Measurements from ENCODE around the gene MFN2.

MFN2 gene

DNA sequence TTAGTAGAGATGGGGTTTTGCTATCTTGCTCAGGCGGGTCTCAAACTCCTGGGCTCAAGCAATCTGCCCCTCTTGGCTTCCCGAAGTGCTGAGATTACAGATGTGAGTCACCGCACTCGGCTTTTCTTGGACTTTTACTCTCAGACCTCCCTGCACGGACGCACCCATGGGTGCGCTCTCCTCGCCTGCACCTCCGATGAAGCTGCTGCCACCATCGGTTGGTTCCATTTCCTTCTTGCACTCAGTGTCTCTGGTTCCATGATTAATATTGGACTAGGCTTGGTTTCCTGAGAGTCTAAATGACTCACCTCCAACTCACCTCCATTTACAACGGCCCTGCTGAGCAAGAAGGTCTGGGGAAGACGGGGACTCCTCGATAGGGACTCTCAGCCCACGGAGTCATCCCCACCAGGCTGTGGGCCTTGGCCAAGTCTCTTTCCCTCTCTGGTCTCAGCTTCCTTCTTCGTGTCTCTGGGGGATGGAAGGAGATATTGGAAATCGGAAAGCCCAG lies 76.1 kb downstream of the MFN2 start:
- no peak for ATAC-seq (ENCODE audit: low read depth)
- Histone ChIP-seq H3K9me3 (ENCODE audit: severe bottlenecking) (no peaks in the 10 kb centered on the region), H3K36me3 (ENCODE audit: low read depth) (no peaks in the 10 kb centered on the region), H3K4me3 (ENCODE audit: severe bottlenecking) (no peak overlapping the region), H3K27ac (ENCODE audit: poor library complexity, severe bottlenecking) (no peak overlapping the region), H3K27me3 (ENCODE audit: insufficient read depth, poor library complexity, severe bottlenecking) (no peaks in the 10 kb centered on the region), H3K4me1 (ENCODE audit: insufficient read depth, poor library complexity, severe bottlenecking) (peaks cover 9% of the 10 kb centered on the region)
- no peak for DNase-seq (ENCODE audit: low spot score)
- TF ChIP-seq, protein P1, sequence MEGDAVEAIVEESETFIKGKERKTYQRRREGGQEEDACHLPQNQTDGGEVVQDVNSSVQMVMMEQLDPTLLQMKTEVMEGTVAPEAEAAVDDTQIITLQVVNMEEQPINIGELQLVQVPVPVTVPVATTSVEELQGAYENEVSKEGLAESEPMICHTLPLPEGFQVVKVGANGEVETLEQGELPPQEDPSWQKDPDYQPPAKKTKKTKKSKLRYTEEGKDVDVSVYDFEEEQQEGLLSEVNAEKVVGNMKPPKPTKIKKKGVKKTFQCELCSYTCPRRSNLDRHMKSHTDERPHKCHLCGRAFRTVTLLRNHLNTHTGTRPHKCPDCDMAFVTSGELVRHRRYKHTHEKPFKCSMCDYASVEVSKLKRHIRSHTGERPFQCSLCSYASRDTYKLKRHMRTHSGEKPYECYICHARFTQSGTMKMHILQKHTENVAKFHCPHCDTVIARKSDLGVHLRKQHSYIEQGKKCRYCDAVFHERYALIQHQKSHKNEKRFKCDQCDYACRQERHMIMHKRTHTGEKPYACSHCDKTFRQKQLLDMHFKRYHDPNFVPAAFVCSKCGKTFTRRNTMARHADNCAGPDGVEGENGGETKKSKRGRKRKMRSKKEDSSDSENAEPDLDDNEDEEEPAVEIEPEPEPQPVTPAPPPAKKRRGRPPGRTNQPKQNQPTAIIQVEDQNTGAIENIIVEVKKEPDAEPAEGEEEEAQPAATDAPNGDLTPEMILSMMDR (IDR thresholded peaks at IDR 0.05; ENCODE audit: poor library complexity, severe bottlenecking): no peak

- DNase-seq (ENCODE audit: low spot score) (peak; percentile 37), ATAC-seq (ENCODE audit: low read depth) (no peak)
- TF ChIP-seq, protein P1 (IDR thresholded peaks at IDR 0.05; ENCODE audit: poor library complexity, severe bottlenecking): no peak
- H3K36me3 ChIP-seq (ENCODE audit: low read depth): no peaks in the 10 kb centered on the region
- no peak overlapping the region for H3K4me3 ChIP-seq (ENCODE audit: severe bottlenecking)
- peaks cover under 1% of the 10 kb centered on the region for H3K4me1 ChIP-seq (ENCODE audit: insufficient read depth, poor library complexity, severe bottlenecking)
- no peaks in the 10 kb centered on the region for H3K27me3 ChIP-seq (ENCODE audit: insufficient read depth, poor library complexity, severe bottlenecking)
- H3K27ac ChIP-seq (ENCODE audit: poor library complexity, severe bottlenecking): no peak overlapping the region
- H3K9me3 ChIP-seq (ENCODE audit: severe bottlenecking): no peaks in the 10 kb centered on the region
Observed at GRCh38 chr1:12057382-12057781, 77.1 kb downstream of the MFN2 start.

GRCh38 chr1:12057940-12058687 lies 77.9 kb downstream of the MFN2 start:
- Histone ChIP-seq H3K9me3 (ENCODE audit: severe bottlenecking) (no peaks in the 10 kb centered on the region), H3K4me1 (ENCODE audit: insufficient read depth, poor library complexity, severe bottlenecking) (no peaks in the 10 kb centered on the region), H3K36me3 (ENCODE audit: low read depth) (no peaks in the 10 kb centered on the region), H3K4me3 (ENCODE audit: severe bottlenecking) (no peak overlapping the region), H3K27me3 (ENCODE audit: insufficient read depth, poor library complexity, severe bottlenecking) (peaks cover 4% of the 10 kb centered on the region), H3K27ac (ENCODE audit: poor library complexity, severe bottlenecking) (no peak overlapping the region)
- no peak for ATAC-seq (ENCODE audit: low read depth)
- TF ChIP-seq, protein P1 (IDR thresholded peaks at IDR 0.05; ENCODE audit: poor library complexity, severe bottlenecking): no peak
- no peak for DNase-seq (ENCODE audit: low spot score)

- no peak for ATAC-seq (ENCODE audit: low read depth)
- Histone ChIP-seq H3K27ac (ENCODE audit: poor library complexity, severe bottlenecking) (no peak overlapping the region), H3K36me3 (ENCODE audit: low read depth) (no peaks in the 10 kb centered on the region), H3K4me3 (ENCODE audit: severe bottlenecking) (no peak overlapping the region), H3K27me3 (ENCODE audit: insufficient read depth, poor library complexity, severe bottlenecking) (peaks cover 15% of the 10 kb centered on the region), H3K9me3 (ENCODE audit: severe bottlenecking) (no peaks in the 10 kb centered on the region), H3K4me1 (ENCODE audit: insufficient read depth, poor library complexity, severe bottlenecking) (no peaks in the 10 kb centered on the region)
- DNase-seq (ENCODE audit: low spot score): no peak
- TF ChIP-seq, protein P1 (IDR thresholded peaks at IDR 0.05; ENCODE audit: poor library complexity, severe bottlenecking): no peak
Observed at GRCh38 chr1:12059226-12059625, 79.0 kb downstream of the MFN2 start.

All from RWPE2 (cell line).